ENCODE measurements around the gene NRSN1. TPM values are rescaled to one million over a fixed set of nuclear protein-coding genes. Genes with fewer than 3 reads are reported as not detected.

The NRSN1 gene
- not detected for total RNA-seq
- polyA plus RNA-seq, result not detected

- Mint-ChIP-seq H3K4me3 (no peak within 1 kb of the TSS), H3K4me1 (peaks cover 0 to 3% (median 1%) of the 10 kb centered on the region in 4 donors), H3K36me3 (no peaks in the 10 kb centered on the region), H3K27ac (no peak within 1 kb of the TSS), H3K27me3 (peaks cover 21% of the 10 kb centered on the region), H3K9me3 (peaks cover 0 to 7% (median 2%) of the 10 kb centered on the region in 7 donors)
- H3K36me3 ChIP-seq (ENCODE audit: control insufficient read depth, insufficient read depth, low read length), result no peaks in the 10 kb centered on the region
- DNase-seq, result no peak
- no peaks in the 10 kb centered on the region for H3K4me1 ChIP-seq (ENCODE audit: control insufficient read depth, insufficient read depth, low read length, poor library complexity, severe bottlenecking)
- no peaks in the 10 kb centered on the region for H3K27me3 ChIP-seq (ENCODE audit: control insufficient read depth, insufficient read depth, low read length)
- no peak within 1 kb of the TSS for H3K27ac ChIP-seq (ENCODE audit: insufficient read depth, low read length, poor library complexity, severe bottlenecking)
- H3K4me3 ChIP-seq (ENCODE audit: low read depth, low read length), result no peak within 1 kb of the TSS
- no peak for ATAC-seq (ENCODE audit: low read depth in 2 of 2)
- no peaks in the 10 kb centered on the region for H3K9me3 ChIP-seq (ENCODE audit: control insufficient read depth in 2 of 2, low read length in 2 of 2)
Measured at GRCh38 chr6:24125980-24126379, at the start of gene NRSN1. NRSN1 (plus strand) TSS chr6:24126215; CDS start chr6:24134328, 8,113 bp downstream.

GRCh38 chr6:24078200-24078599 lies 47.8 kb upstream of the NRSN1 start:
- Mint-ChIP-seq H3K9me3 (peaks cover 0 to 8% (median 3%) of the 10 kb centered on the region in 7 donors), H3K27me3 (no peaks in the 10 kb centered on the region), H3K27ac (no peak overlapping the region), H3K4me1 (no peaks in the 10 kb centered on the region), H3K36me3 (no peaks in the 10 kb centered on the region), H3K4me3 (no peak overlapping the region)
- no peak overlapping the region for H3K27ac ChIP-seq (ENCODE audit: insufficient read depth, low read length, poor library complexity, severe bottlenecking)
- no peaks in the 10 kb centered on the region for H3K36me3 ChIP-seq (ENCODE audit: control insufficient read depth, insufficient read depth, low read length)
- H3K4me1 ChIP-seq (ENCODE audit: control insufficient read depth, insufficient read depth, low read length, poor library complexity, severe bottlenecking), result no peaks in the 10 kb centered on the region
- H3K9me3 ChIP-seq (ENCODE audit: control insufficient read depth in 2 of 2, low read length in 2 of 2), result peaks cover 0 to 4% of the 10 kb centered on the region in 2 experiments
- no peaks in the 10 kb centered on the region for H3K27me3 ChIP-seq (ENCODE audit: control insufficient read depth, insufficient read depth, low read length)
- DNase-seq (no peak), ATAC-seq (ENCODE audit: low read depth in 2 of 2) (no peak)
- H3K4me3 ChIP-seq (ENCODE audit: low read depth, low read length), result no peak overlapping the region

DNA sequence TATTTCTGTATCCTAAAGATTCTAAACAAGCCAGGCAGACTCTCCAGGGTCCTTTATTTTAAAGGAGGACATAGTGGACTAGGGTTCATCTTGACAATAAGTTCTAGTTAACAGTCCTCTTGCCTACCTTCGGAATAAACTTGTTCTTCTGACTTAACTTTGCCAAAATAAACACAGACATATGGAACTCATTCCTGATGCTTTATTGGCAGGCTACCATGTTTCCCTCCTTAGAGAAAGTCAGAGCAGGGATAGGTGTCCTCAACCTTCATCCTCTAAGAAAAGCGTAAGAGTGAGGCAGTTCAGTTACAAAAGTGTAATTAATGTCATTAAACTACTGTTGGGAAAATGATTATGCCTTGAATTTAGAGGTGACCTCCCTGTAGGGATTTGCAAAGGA lies 46.9 kb upstream of the NRSN1 start:
- Mint-ChIP-seq H3K9me3 (peaks cover 0 to 8% (median 3%) of the 10 kb centered on the region in 7 donors), H3K4me1 (no peaks in the 10 kb centered on the region), H3K4me3 (no peak overlapping the region), H3K27ac (no peak overlapping the region), H3K36me3 (no peaks in the 10 kb centered on the region), H3K27me3 (no peaks in the 10 kb centered on the region)
- no peak for ATAC-seq (ENCODE audit: low read depth in 2 of 2)
- Histone ChIP-seq H3K4me1 (ENCODE audit: control insufficient read depth, insufficient read depth, low read length, poor library complexity, severe bottlenecking) (no peaks in the 10 kb centered on the region), H3K27ac (ENCODE audit: insufficient read depth, low read length, poor library complexity, severe bottlenecking) (no peak overlapping the region), H3K27me3 (ENCODE audit: control insufficient read depth, insufficient read depth, low read length) (no peaks in the 10 kb centered on the region), H3K9me3 (ENCODE audit: control insufficient read depth in 2 of 2, low read length in 2 of 2) (peaks cover 0 to 4% of the 10 kb centered on the region in 2 experiments), H3K36me3 (ENCODE audit: control insufficient read depth, insufficient read depth, low read length) (no peaks in the 10 kb centered on the region), H3K4me3 (ENCODE audit: low read depth, low read length) (no peak overlapping the region)
- DNase-seq, result no peak

DNA sequence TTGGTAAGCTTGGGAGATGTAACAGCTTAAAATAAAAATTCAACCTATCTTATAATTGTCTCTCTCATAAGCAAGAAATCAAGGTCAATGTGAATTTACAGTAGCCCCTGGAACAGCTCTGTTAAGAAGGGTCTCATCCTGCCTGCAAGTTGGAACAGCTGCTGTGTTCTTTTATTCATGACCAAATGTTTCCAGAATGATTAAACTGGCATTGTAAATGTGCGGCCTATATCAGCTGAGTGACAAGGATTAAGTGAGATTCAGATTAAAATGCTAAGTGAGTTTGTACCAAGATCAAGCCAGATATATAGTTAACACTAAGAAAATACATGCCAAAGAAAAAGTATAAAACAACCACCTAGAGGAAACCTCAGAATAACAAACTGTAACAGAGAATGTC lies 45.3 kb upstream of the NRSN1 start:
- Histone ChIP-seq H3K36me3 (ENCODE audit: control insufficient read depth, insufficient read depth, low read length) (no peaks in the 10 kb centered on the region), H3K4me1 (ENCODE audit: control insufficient read depth, insufficient read depth, low read length, poor library complexity, severe bottlenecking) (no peaks in the 10 kb centered on the region), H3K27ac (ENCODE audit: insufficient read depth, low read length, poor library complexity, severe bottlenecking) (no peak overlapping the region), H3K4me3 (ENCODE audit: low read depth, low read length) (no peak overlapping the region), H3K27me3 (ENCODE audit: control insufficient read depth, insufficient read depth, low read length) (no peaks in the 10 kb centered on the region), H3K9me3 (ENCODE audit: control insufficient read depth in 2 of 2, low read length in 2 of 2) (peaks cover 0 to 4% of the 10 kb centered on the region in 2 experiments)
- no peak for DNase-seq
- Mint-ChIP-seq H3K9me3 (peaks cover 0 to 8% (median 2%) of the 10 kb centered on the region in 7 donors), H3K4me3 (no peak overlapping the region), H3K4me1 (no peaks in the 10 kb centered on the region), H3K27me3 (no peaks in the 10 kb centered on the region), H3K27ac (no peak overlapping the region), H3K36me3 (no peaks in the 10 kb centered on the region)
- ATAC-seq (ENCODE audit: low read depth in 2 of 2), result no peak

DNA sequence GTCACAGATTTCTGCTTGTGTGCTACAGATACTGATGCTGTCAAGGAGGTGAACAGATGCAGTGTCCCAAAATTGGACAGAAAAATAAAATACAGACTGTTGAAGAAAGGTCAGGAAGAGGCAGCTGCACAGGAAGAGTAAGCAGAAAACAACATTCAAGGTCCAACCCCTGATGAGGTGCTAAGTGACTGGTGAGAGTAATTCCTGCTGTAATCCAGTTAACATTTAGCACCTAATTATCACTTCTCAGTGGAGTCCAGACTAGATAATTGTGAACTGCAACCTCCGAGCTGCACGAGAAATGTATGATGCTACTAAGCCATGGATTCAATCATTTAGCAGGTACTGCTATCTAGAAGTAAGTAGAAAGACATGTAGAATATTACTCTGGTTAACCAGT lies 36.3 kb upstream of the NRSN1 start:
- no peak overlapping the region for H3K27ac Mint-ChIP-seq
- DNase-seq (no peak), ATAC-seq (ENCODE audit: low read depth in 2 of 2) (no peak)
- H3K9me3 Mint-ChIP-seq, result peaks cover 0 to 1% (median 0%) of the 10 kb centered on the region in 7 donors
- peaks cover 0 to 5% (median 0%) of the 10 kb centered on the region in 4 donors for H3K4me1 Mint-ChIP-seq
- H3K4me3 Mint-ChIP-seq, result no peak overlapping the region
- no peak overlapping the region for H3K4me3 ChIP-seq (ENCODE audit: low read depth, low read length)
- H3K9me3 ChIP-seq (ENCODE audit: control insufficient read depth in 2 of 2, low read length in 2 of 2), result no peaks in the 10 kb centered on the region
- no peaks in the 10 kb centered on the region for H3K4me1 ChIP-seq (ENCODE audit: control insufficient read depth, insufficient read depth, low read length, poor library complexity, severe bottlenecking)
- H3K36me3 ChIP-seq (ENCODE audit: control insufficient read depth, insufficient read depth, low read length), result no peaks in the 10 kb centered on the region
- H3K27me3 ChIP-seq (ENCODE audit: control insufficient read depth, insufficient read depth, low read length), result no peaks in the 10 kb centered on the region
- H3K36me3 Mint-ChIP-seq, result no peaks in the 10 kb centered on the region
- H3K27me3 Mint-ChIP-seq, result peaks cover 4% of the 10 kb centered on the region
- H3K27ac ChIP-seq (ENCODE audit: insufficient read depth, low read length, poor library complexity, severe bottlenecking), result no peak overlapping the region

GRCh38 chr6:24092407-24092806 lies 33.6 kb upstream of the NRSN1 start:
- no peak for DNase-seq
- H3K4me3 Mint-ChIP-seq, result no peak overlapping the region
- Histone ChIP-seq H3K27me3 (ENCODE audit: control insufficient read depth, insufficient read depth, low read length) (no peaks in the 10 kb centered on the region), H3K27ac (ENCODE audit: insufficient read depth, low read length, poor library complexity, severe bottlenecking) (no peak overlapping the region), H3K4me3 (ENCODE audit: low read depth, low read length) (no peak overlapping the region), H3K9me3 (ENCODE audit: control insufficient read depth in 2 of 2, low read length in 2 of 2) (no peaks in the 10 kb centered on the region), H3K36me3 (ENCODE audit: control insufficient read depth, insufficient read depth, low read length) (no peaks in the 10 kb centered on the region), H3K4me1 (ENCODE audit: control insufficient read depth, insufficient read depth, low read length, poor library complexity, severe bottlenecking) (no peaks in the 10 kb centered on the region)
- no peak overlapping the region for H3K27ac Mint-ChIP-seq
- H3K36me3 Mint-ChIP-seq, result no peaks in the 10 kb centered on the region
- ATAC-seq (ENCODE audit: low read depth in 2 of 2), result no peak
- peaks cover 0 to 4% (median 0%) of the 10 kb centered on the region in 7 donors for H3K9me3 Mint-ChIP-seq
- H3K27me3 Mint-ChIP-seq, result peaks cover 4% of the 10 kb centered on the region
- peaks cover 0 to 5% (median 0%) of the 10 kb centered on the region in 4 donors for H3K4me1 Mint-ChIP-seq

DNA sequence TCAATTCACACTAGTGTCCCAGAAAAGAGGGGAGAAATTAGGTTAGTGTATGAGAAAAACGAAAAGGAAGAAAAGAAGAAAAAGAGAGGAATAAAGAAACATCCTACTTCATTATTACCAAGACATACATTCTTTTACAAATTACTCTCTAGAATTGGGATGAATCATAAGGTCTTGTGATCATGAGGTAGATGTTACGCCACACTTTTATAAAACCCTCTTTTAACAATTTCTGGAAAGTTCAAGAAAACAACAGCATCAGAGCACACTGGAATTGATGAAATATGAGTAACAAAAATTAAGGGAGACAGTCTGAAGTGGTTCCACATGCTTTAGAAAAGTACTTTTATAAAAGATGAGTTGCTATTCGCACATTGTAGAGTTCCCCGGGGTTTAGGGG lies 32.6 kb upstream of the NRSN1 start:
- no peak overlapping the region for H3K27ac Mint-ChIP-seq
- Histone ChIP-seq H3K9me3 (ENCODE audit: control insufficient read depth in 2 of 2, low read length in 2 of 2) (no peaks in the 10 kb centered on the region), H3K4me1 (ENCODE audit: control insufficient read depth, insufficient read depth, low read length, poor library complexity, severe bottlenecking) (no peaks in the 10 kb centered on the region), H3K27ac (ENCODE audit: insufficient read depth, low read length, poor library complexity, severe bottlenecking) (no peak overlapping the region), H3K27me3 (ENCODE audit: control insufficient read depth, insufficient read depth, low read length) (no peaks in the 10 kb centered on the region), H3K4me3 (ENCODE audit: low read depth, low read length) (no peak overlapping the region), H3K36me3 (ENCODE audit: control insufficient read depth, insufficient read depth, low read length) (no peaks in the 10 kb centered on the region)
- H3K27me3 Mint-ChIP-seq, result peaks cover 4% of the 10 kb centered on the region
- ATAC-seq (ENCODE audit: low read depth in 2 of 2), result no peak
- DNase-seq, result no peak
- H3K4me1 Mint-ChIP-seq, result peaks cover 0 to 5% (median 0%) of the 10 kb centered on the region in 4 donors
- H3K36me3 Mint-ChIP-seq, result no peaks in the 10 kb centered on the region
- peaks cover 0 to 4% (median 2%) of the 10 kb centered on the region in 7 donors for H3K9me3 Mint-ChIP-seq
- no peak overlapping the region for H3K4me3 Mint-ChIP-seq

DNA sequence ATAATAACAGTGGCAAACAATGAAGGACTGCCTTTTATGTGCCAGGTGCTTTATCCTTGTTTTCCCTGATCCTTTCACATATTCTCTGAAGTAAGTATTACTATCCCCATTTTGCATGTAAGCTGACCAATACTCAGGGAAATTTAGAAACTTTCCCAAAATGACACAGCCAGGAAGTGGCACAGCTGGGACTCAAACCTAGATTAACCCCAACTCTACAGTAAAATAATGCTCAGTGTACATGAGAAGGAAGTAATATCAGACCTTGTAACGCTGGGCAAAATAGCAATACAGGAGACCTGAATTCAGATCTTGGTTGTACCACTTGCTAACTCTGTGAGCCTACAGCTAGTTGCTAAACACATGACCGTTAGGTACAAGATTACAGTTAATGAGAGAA lies 26.8 kb upstream of the NRSN1 start:
- Mint-ChIP-seq H3K27ac (no peak overlapping the region), H3K36me3 (no peaks in the 10 kb centered on the region), H3K4me1 (no peaks in the 10 kb centered on the region), H3K27me3 (no peaks in the 10 kb centered on the region), H3K4me3 (no peak overlapping the region), H3K9me3 (peaks cover 0 to 4% (median 1%) of the 10 kb centered on the region in 7 donors)
- H3K4me3 ChIP-seq (ENCODE audit: low read depth, low read length), result no peak overlapping the region
- ATAC-seq (ENCODE audit: low read depth in 2 of 2) (no peak), DNase-seq (no peak)
- H3K36me3 ChIP-seq (ENCODE audit: control insufficient read depth, insufficient read depth, low read length), result no peaks in the 10 kb centered on the region
- H3K27me3 ChIP-seq (ENCODE audit: control insufficient read depth, insufficient read depth, low read length), result no peaks in the 10 kb centered on the region
- H3K9me3 ChIP-seq (ENCODE audit: control insufficient read depth in 2 of 2, low read length in 2 of 2), result no peaks in the 10 kb centered on the region
- no peak overlapping the region for H3K27ac ChIP-seq (ENCODE audit: insufficient read depth, low read length, poor library complexity, severe bottlenecking)
- H3K4me1 ChIP-seq (ENCODE audit: control insufficient read depth, insufficient read depth, low read length, poor library complexity, severe bottlenecking), result no peaks in the 10 kb centered on the region
